GM10266 (cell line): ENCODE results near the gene SMAD3.

Experiments used
- DNase-seq: peaks from one replicate; pipeline ENCODE4 v3.0.0; 2012; ENCODE audit errors: extremely low spot score
- CTCF ChIP-seq: IDR thresholded peaks from 2 replicates; pipeline ENCODE4 v1.5.1; 2012; ENCODE audit warnings: mild to moderate bottlenecking, low read depth; ENCODE audit not compliant: control insufficient read depth, insufficient read depth; ENCODE audit errors: missing control alignments

Gene SMAD3

GRCh38 chr15:67185621-67186225, 120.3 kb downstream of the SMAD3 start:
- TF ChIP-seq CTCF: no peak
- DNase-seq: no peak

- no peak for DNase-seq
- TF ChIP-seq CTCF: no peak
Measured at GRCh38 chr15:67186226-67186649, 120.8 kb downstream of the SMAD3 start.

GRCh38 chr15:67186688-67187087, 121.3 kb downstream of the SMAD3 start:
- no peak for TF ChIP-seq CTCF

DNA sequence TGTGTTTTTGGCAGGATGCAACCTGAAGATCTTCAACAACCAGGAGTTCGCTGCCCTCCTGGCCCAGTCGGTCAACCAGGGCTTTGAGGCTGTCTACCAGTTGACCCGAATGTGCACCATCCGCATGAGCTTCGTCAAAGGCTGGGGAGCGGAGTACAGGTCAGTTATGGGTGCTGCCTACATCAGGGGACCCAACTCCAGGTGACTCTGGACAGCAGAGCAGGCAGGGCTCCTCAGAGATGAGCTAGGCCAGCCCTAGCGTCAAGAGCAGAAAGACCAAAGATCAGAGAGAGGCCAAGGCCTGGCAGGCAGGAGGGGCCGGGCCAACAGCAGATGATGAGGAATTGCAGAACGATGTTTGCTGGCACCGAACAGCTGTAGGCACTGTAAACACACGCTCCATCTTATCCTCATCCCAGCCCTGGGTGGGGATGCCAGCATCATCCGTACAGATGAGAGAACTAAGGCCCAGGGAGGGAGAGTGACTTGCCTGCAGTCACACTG, 122.0 kb downstream of the SMAD3 start:
- TF ChIP-seq CTCF: no peak
- no peak for DNase-seq

More at GRCh38 chr15:67186688-67187087, 121.3 kb downstream of the SMAD3 start:
- DNase-seq: no peak

DNA sequence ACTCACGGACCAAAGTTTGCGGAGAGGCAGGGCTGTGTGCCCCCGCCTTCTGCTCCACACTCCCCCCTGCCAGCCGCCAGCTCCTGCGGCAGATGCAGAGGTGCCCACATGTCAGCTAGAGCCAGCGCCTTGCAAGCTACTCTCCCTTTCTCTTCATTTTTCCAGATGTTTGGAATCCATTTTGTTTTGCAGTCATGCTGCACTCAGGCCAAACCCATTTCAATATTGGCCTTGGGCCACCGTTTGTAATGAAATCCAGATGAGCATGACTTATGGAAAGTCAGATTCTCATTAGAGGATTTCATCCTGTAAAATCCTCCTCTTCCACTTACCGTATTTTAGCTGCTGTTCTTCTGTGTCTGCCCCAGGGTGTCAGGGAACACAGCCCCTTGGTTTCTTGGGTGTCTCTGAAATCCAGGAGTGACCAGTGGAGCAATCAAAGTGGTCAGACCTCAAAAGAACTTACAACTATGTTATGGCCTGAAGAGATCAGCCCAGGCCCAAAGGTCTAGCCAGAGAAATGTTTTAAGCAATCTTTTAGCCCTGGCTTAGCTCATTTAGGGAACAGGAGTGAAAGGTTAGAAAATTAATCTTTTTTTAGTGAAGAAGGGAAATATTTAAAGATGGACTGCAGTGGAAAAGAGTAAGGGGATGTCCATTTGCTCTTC, 123.3 kb downstream of the SMAD3 start:
- DNase-seq: no peak
- no peak for TF ChIP-seq CTCF

DNA sequence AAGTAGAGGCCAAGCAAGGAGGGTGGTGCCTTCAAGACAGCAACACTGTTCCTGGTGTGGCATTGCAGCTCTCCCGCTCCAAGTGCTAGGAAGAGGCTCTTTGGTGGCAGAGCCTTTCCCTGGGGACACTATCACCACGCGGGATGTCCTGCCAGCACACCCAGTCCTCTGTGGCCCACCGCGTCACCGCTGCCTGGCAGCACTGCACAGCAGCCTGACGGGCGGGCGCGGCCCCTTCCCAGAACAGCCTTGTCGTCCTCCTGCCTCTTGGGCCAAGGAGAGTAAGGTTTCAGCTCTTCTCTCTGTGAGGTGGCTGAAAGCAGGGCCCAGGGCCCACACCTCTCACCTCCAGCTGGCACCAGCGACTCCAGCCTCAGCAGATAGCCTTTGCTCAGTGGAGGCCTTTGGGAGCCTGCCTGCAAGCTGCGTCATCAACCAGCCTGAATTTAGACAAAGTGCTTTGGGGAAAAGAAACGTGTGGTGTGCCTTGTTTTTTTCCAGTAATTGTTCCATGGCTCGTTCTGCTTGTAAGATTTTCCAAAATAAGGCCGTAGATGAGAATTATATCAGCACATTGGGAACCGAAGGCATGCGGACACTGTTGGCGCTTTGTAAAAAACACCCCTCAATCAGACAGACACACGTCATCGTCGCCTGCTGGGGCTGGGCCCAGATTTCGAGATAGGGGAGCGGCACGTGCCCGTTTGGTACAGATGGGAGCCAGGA, 124.1 kb downstream of the SMAD3 start:
- DNase-seq: no peak
- TF ChIP-seq CTCF: no peak
